Panc1 (cell line): Measurements from ENCODE around the gene DCUN1D1. TPM values are rescaled to one million over a fixed set of nuclear protein-coding genes. Genes with fewer than 3 reads are reported as not detected.

Experiments
- ATAC-seq: fragments of 200-7000 bp; cut with Tn5 transposase; 2 replicates; pipeline ENCODE4 v1.9.1; 2020; ENCODE audit warnings: mild to moderate bottlenecking, moderate library complexity
- Bru-seq: library from RNA; stranded (reverse); fragments of 400-500 nt; gene quantifications from one replicate; lab custom pipeline; 2021; lab: Mats Ljungman, UMichigan
- BruChase-seq, 2 experiments: library from RNA; stranded (reverse); fragments of 400-500 nt; gene quantifications; one replicate each; lab custom pipeline; 2021; lab: Mats Ljungman, UMichigan
- BruUV-seq: library from RNA; stranded (reverse); fragments of 400-500 nt; replicated peaks from 2 replicates; lab custom pipeline; 2021; lab: Mats Ljungman, UMichigan
- CTCF ChIA-PET: fragments of 300-600 bp; sonication (Branson Sonifier 250); formaldehyde crosslinking; loops from one replicate; lab custom pipeline; 2022; ENCODE audit warnings: antibody characterized with exemption; lab: Charles Lee
- POLR2A ChIA-PET: fragments of 300-600 bp; sonication (Branson Sonifier 250); formaldehyde crosslinking; loops from one replicate; lab custom pipeline; 2022; ENCODE audit warnings: antibody characterized with exemption; lab: Charles Lee
- DNase-seq: peaks from one replicate; pipeline ENCODE4 v3.0.0-alpha.2; 2010; ENCODE audit warnings: low read depth, low spot score
- H3K27ac ChIP-seq: 2 replicates; pipeline ENCODE4 v1.5.1; 2011; ENCODE audit warnings: mild to moderate bottlenecking, low read length, inconsistent platforms
- H3K27me3 ChIP-seq: fragments of 200-500 bp; sonication (Bioruptor generic); 2 replicates; pipeline ENCODE4 v1.6.0; 2014; ENCODE audit warnings: low read length, inconsistent platforms; ENCODE audit not compliant: control insufficient read depth, insufficient read depth
- H3K36me3 ChIP-seq: fragments of 200-500 bp; sonication (Bioruptor generic); 2 replicates; pipeline ENCODE4 v1.5.1; 2014; ENCODE audit warnings: inconsistent platforms, mild to moderate bottlenecking, low read length, moderate library complexity; ENCODE audit not compliant: control insufficient read depth, insufficient read depth
- H3K4me1 ChIP-seq: 2 replicates; pipeline ENCODE4 v1.5.1; 2011; ENCODE audit warnings: inconsistent platforms, mild to moderate bottlenecking, low read length, moderate library complexity; ENCODE audit not compliant: control insufficient read depth, insufficient read depth
- H3K4me3 ChIP-seq, 2 experiments: 2 replicates each; pipeline ENCODE4 v1.5.1; 2011 to 2012; ENCODE audit warnings: low read depth in 2 of 2, low read length in 2 of 2, mild to moderate bottlenecking in 2 of 2, inconsistent platforms in 1 of 2, moderate library complexity in 1 of 2
- H3K9me3 ChIP-seq: fragments of 200-500 bp; sonication (Bioruptor generic); 2 replicates; pipeline ENCODE4 v1.5.1; 2014; ENCODE audit warnings: low read depth, mild to moderate bottlenecking, inconsistent platforms, low read length, moderate library complexity; ENCODE audit not compliant: control insufficient read depth, insufficient read depth
- CTCF ChIP-seq: fragments of 450-650 bp; IDR thresholded peaks from 2 replicates; pipeline ENCODE4 v1.5.1; 2017; ENCODE audit warnings: mild to moderate bottlenecking
- POLR2AphosphoS5 ChIP-seq: IDR thresholded peaks from 2 replicates; pipeline ENCODE4 v1.6.1; 2012; ENCODE audit warnings: mild to moderate bottlenecking, low read depth, low read length, moderate library complexity
- SIN3A ChIP-seq: IDR thresholded peaks from 2 replicates; pipeline ENCODE4 v1.6.1; 2012; ENCODE audit warnings: low read depth, mild to moderate bottlenecking, low read length, moderate library complexity, borderline replicate concordance; ENCODE audit not compliant: insufficient read depth
- TCF7L2 ChIP-seq: IDR thresholded peaks from 2 replicates; pipeline ENCODE4 v1.6.1; 2011; ENCODE audit warnings: mild to moderate bottlenecking, low read depth, low read length, inconsistent platforms
- in situ Hi-C: cut with HindIII; loops from 2 replicates; pipeline ENCODE4 v1.10.0; 2016; ENCODE audit warnings: low sequenced_read_pairs, low pct_unique_long_range_greater_than_20kb
- intact Hi-C: fragments of 100-400 bp; cut with micrococcal nuclease; formaldehyde crosslinking; loops from one replicate; pipeline ENCODE4 v1.10.0; 2022; ENCODE audit not compliant: unreplicated experiment
- long read RNA-seq: library from polyadenylated mRNA; unstranded; transcript quantifications from one replicate; pipeline ENCODE4 v2.0.0, GENCODE V29; 2021; ENCODE audit not compliant: unreplicated experiment
- polyA plus RNA-seq: library from polyadenylated mRNA; unstranded; fragments of >200 nt; gene quantifications from one replicate; pipeline ENCODE4 v1.2.1, GENCODE V29; 2012; ENCODE audit warnings: missing spikeins; ENCODE audit not compliant: insufficient read length
- total RNA-seq: library from RNA; stranded (reverse); gene quantifications from one replicate; pipeline ENCODE4 v1.2.1, GENCODE V29; 2021; ENCODE audit not compliant: unreplicated experiment
- TF ChIP-seq, protein P1 (sequence below), 2 experiments: IDR thresholded peaks; 2 replicates each; pipeline ENCODE4 v1.6.1; 2011 to 2012; ENCODE audit warnings: low read depth in 2 of 2, control low read depth in 1 of 2, low read length in 1 of 2, mild to moderate bottlenecking in 1 of 2, moderate library complexity in 1 of 2; ENCODE audit not compliant: insufficient read depth in 1 of 2

Gene DCUN1D1
- total RNA-seq (68.1 TPM), Bru-seq, nascent RNA (percentile 92 among the genes with signal in this experiment), BruChase-seq, experiment 1, labeled RNA remaining after a 2-hour chase (percentile 96 among the genes with signal in this experiment), BruChase-seq, experiment 2, labeled RNA remaining after a 6-hour chase (percentile 97 among the genes with signal in this experiment)
- polyA plus RNA-seq, result 26.2 TPM
- long read RNA-seq, full-length matches to known transcripts, result 82 of 124 reads
- long read RNA-seq, partial matches to known transcripts, result 16 of 124 reads
- long read RNA-seq, other reads (novel, unspliced or antisense), result 26 of 124 reads

GRCh38 chr3:182980204-182981037 lies at the start of gene DCUN1D1:
Gene DCUN1D1, minus strand, starts transcription at chr3:182980538. Its CDS starts 49 bp downstream, at chr3:182980489.
- peak within 1 kb of the TSS; percentile 90 for H3K27ac ChIP-seq
- POLR2A ChIA-PET, result no interaction called here
- no peak for DNase-seq
- H3K36me3 ChIP-seq, result no peaks in the 10 kb centered on the region
- peak; percentile 97 for ATAC-seq
- peak within 1 kb of the TSS; percentile 90 to 91 for H3K4me3 ChIP-seq
- H3K27me3 ChIP-seq, result no peaks in the 10 kb centered on the region
- intact Hi-C loops, result no loop called here
- no TSS peak for BruUV-seq
- TF ChIP-seq POLR2AphosphoS5 (peak; percentile 80), TCF7L2 (no peak), CTCF (no peak), SIN3A (peak; percentile 47; the same call in 1 of the 2 replicates)
- TF ChIP-seq, protein P1, sequence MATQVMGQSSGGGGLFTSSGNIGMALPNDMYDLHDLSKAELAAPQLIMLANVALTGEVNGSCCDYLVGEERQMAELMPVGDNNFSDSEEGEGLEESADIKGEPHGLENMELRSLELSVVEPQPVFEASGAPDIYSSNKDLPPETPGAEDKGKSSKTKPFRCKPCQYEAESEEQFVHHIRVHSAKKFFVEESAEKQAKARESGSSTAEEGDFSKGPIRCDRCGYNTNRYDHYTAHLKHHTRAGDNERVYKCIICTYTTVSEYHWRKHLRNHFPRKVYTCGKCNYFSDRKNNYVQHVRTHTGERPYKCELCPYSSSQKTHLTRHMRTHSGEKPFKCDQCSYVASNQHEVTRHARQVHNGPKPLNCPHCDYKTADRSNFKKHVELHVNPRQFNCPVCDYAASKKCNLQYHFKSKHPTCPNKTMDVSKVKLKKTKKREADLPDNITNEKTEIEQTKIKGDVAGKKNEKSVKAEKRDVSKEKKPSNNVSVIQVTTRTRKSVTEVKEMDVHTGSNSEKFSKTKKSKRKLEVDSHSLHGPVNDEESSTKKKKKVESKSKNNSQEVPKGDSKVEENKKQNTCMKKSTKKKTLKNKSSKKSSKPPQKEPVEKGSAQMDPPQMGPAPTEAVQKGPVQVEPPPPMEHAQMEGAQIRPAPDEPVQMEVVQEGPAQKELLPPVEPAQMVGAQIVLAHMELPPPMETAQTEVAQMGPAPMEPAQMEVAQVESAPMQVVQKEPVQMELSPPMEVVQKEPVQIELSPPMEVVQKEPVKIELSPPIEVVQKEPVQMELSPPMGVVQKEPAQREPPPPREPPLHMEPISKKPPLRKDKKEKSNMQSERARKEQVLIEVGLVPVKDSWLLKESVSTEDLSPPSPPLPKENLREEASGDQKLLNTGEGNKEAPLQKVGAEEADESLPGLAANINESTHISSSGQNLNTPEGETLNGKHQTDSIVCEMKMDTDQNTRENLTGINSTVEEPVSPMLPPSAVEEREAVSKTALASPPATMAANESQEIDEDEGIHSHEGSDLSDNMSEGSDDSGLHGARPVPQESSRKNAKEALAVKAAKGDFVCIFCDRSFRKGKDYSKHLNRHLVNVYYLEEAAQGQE (IDR thresholded peaks at IDR 0.05; ENCODE audit: insufficient read depth in 1 of 2, low read depth in 2 of 2, low read length in 1 of 2), result no peak
- no peaks in the 10 kb centered on the region for H3K9me3 ChIP-seq
- peaks cover 17% of the 10 kb centered on the region for H3K4me1 ChIP-seq
- CTCF ChIA-PET, result no interaction called here
- in situ Hi-C loops, result no loop called here

DNA sequence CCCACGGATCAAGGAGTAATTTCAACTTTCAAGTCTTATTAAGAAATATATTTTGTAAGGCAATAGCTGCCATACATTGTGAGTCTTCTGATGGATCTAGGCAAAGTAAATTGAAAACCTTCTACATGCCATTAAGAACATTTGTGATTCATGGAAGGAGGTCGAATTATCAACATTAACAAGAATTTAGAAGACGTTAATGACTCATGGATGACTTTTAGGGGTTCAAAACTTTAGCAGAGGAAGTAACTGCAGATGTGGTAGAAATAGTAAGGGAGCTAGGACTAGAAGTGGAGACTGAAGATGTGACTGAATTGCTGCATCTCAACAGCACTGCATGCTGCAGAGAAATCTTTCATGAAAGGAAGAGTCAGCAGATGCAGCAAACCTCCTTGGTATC lies 48.1 kb upstream of the DCUN1D1 start:
- ATAC-seq, result no peak
- intact Hi-C loops, result no loop called here
- H3K27ac ChIP-seq, result no peak overlapping the region
- H3K4me1 ChIP-seq, result no peaks in the 10 kb centered on the region
- no peak for DNase-seq
- no peaks in the 10 kb centered on the region for H3K27me3 ChIP-seq
- TF ChIP-seq TCF7L2 (no peak), POLR2AphosphoS5 (no peak), SIN3A (no peak), CTCF (no peak)
- TF ChIP-seq, protein P1 (IDR thresholded peaks at IDR 0.05; ENCODE audit: insufficient read depth in 1 of 2, low read depth in 2 of 2, low read length in 1 of 2), result no peak
- no peak overlapping the region for H3K4me3 ChIP-seq
- POLR2A ChIA-PET, result no interaction called here
- in situ Hi-C loops, result no loop called here
- CTCF ChIA-PET, result no interaction called here
- H3K9me3 ChIP-seq, result no peaks in the 10 kb centered on the region
- H3K36me3 ChIP-seq, result no peaks in the 10 kb centered on the region
- no TSS peak for BruUV-seq
